GM15510 (cell line): ENCODE data around the gene MMAA.

ENCODE experiments used
- POLR2A ChIP-seq: IDR thresholded peaks from 3 replicates; pipeline ENCODE4 v1.6.1; 2011; ENCODE audit warnings: borderline replicate concordance; ENCODE audit not compliant: insufficient read length; ENCODE audit errors: extremely low read depth

MMAA gene

DNA sequence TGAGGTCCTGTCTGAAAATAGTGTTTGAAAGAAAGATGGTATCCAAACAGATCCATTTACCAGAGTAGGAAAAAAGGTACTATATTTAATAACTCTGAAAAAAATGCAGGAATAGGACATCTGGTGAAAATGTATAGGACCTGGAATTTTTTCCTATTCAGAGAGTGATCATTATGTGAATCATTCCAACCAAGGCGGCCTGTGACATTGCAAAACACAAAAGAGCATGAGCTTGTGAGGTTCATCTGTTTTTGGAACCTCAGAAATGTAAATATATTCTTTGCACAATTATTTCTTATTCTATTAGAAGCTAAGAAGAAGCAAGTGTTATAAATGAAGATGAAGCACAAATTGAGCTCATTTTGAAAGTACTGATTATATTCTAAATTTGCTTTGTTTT is 62.8 kb downstream of the MMAA start:
- TF ChIP-seq POLR2A: no peak

DNA sequence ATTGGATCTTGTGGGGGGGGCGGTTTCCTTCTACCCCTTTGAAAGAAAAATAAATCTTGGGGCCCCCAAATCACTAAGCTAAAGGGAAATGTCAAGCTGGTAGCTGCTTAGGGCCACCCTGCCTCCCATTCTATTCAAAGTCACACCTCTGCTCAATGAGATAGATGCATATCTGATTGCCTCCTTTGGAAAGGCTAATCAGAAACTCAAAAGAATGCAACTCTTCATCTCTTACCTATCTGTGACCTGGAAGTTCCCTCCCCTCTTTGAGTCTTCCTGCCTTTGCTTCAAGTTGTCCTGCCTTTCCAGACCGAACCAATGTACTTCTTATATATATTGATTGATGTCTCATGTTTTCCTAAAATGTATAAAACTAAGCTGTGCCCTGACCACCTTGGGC is 67.8 kb downstream of the MMAA start:
- TF ChIP-seq POLR2A: no peak

DNA sequence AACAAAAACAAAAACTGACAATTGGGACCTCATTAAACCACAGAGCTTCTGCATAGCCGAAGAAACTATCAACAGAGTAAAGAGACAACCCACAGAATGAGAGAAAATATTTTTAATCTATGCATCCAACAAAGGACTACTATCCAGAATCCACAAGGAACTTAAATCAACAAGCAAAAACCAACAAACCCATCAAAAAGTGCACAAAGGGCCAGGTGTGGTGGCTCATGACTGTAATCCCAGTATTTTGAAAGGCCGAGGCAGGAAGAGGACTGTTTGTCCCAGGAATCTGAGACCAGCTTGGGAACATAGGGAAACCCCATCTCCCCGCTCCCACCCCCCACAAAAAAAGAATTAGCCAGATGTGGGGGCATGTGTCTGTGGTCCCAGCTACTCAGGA is 71.4 kb downstream of the MMAA start:
- TF ChIP-seq POLR2A: no peak

DNA sequence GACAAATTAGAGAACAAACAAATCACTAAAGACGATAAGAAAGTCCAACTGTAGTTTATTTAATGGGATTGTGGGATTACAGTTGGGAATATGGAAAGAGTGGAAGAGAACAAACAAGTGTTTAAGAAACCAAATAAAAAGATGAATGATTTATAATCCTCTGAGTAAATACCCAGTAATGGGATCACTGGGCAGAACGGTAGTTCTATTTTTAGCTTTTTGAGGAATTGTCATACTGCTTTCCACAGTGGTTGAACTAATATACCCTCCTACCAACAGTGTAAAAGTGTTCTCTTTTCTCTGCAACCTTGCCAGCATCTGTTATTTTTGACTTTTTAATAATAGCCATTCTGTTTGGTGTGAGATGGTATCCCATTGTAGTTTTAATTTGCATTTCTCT is 75.7 kb downstream of the MMAA start:
- TF ChIP-seq POLR2A: no peak

DNA sequence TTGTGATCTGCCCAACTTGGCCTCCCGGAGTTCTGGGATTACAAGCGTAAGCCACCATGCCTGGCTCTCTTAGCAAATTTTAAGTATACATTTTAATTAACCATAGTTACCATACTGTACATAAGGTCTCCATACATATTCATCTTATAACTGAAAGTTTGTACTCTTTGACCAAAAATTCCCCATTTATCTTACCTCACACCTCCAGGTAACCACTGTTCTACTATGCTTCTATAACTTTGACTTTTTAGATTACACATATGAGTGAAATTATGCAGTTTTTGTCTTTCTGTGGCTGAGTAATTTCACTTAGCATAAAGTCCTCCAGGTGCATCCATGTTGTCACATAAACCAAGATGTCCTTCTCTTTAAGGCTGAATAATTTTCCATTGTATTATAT is 78.1 kb downstream of the MMAA start:
- TF ChIP-seq POLR2A: no peak

DNA sequence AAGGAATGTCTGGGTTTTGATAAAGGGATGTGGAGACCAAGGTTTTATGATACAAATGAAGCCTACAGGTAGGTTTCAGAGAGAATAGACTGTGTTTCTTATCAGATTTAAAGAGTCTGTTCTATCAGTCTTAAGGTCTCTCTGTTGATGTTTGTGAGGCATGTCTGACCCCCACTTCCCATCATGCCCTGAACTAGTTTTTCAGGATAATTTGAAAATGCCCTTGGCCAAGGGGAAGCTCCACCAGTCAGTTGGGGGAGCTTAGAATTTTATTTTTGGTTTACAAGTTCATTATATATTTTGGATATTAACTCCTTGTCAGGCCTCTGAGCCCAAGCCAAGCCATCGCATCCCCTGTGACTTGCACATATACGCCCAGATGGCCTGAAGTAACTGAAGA is 79.3 kb downstream of the MMAA start:
- no peak for TF ChIP-seq POLR2A

DNA sequence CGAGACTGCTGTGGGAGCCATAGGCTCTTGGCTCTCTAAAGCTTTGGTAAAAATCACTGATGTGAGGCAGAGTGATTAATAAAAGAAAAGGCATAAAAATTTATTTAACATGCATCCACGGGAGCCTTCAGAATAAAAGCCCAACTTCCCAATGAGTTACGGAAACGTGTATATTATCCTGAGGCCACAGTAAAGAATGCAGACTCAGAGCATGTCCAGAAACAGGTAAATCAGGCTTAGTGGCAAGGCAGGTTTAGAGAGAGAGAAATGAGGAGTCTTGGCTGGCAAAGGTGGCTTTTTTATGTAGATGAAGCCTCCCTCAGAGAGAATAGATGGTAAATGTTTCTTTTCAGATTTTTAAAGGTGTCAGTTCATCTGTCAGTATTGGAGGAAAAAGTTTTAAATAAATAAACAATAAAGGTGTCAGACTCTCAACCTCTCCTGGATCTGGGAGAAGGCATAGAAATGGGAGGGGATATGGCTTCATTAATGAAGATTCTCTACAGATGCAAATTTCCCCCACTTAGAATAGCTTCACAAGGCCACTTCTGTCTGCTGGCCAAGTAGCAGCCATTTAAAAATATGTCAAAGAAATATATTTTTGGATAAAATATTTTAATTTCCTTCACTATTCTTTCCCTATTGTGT is 84.8 kb downstream of the MMAA start:
- TF ChIP-seq POLR2A: no peak

DNA sequence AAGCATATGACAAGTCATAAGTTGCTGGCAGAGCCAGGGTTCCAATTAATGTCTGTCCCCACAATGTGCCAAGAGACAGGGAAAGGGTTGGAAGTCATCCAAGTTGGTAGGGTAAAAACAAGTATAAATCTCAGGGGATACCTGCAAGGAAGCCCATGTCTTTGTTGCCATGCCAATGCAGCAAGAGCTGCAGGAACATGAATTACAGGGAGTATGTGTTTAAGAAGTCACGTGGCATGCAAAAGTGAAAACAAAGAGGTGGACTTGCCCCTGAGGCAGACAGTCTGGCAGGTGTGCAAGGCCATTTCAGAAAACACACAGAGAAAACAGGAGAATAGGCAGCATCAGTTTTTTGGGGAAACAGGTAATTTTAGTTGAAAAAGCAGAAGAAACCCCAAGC is 90.2 kb downstream of the MMAA start:
- TF ChIP-seq POLR2A: no peak
